ENCODE measurements around the gene PAGE4.

PAGE4 gene

GRCh38 chrX:49876750-49877149 is 47.6 kb downstream of the PAGE4 start:
- Histone ChIP-seq H3K4me3 (ENCODE audit: low read depth, low read length) (no peak overlapping the region), H3K27ac (ENCODE audit: extremely low read depth, low read depth, low read length) (no peak overlapping the region), H3K36me3 (ENCODE audit: control insufficient read depth in 2 of 2, insufficient read depth in 1 of 2, low read length in 2 of 2) (peaks cover 0 to 12% of the 10 kb centered on the region in 2 experiments; a peak in 1 of 3 replicates), H3K9me3 (ENCODE audit: control insufficient read depth, insufficient read depth, low read depth, low read length) (no peaks in the 10 kb centered on the region), H3K4me1 (ENCODE audit: control insufficient read depth, insufficient read depth, low read length) (no peaks in the 10 kb centered on the region)
- CTCF ChIA-PET, result interaction anchor here (0.7 to 2.6 kb wide), 11 partner anchors 10 to 585 kb away, joined by 3 to 18 read pairs (median 4); no protein-coding TSS in a partner anchor
- TF ChIP-seq GFI1B (tag by site-specific recombination; IDR thresholded peaks at IDR 0.05), result no peak
- TF ChIP-seq REPIN1 (tag by site-specific recombination; IDR thresholded peaks at IDR 0.05; ENCODE audit: low read depth), result no peak
- peak; percentile 30; the same call in 1 of the 2 replicates for TF ChIP-seq ZNF654 (tag by site-specific recombination; IDR thresholded peaks at IDR 0.05; ENCODE audit: low read depth)
- POLR2A ChIA-PET, result no interaction called here

GRCh38 chrX:49877397-49878101 is 48.4 kb downstream of the PAGE4 start:
- no peak overlapping the region for H3K27ac ChIP-seq (ENCODE audit: extremely low read depth, low read depth, low read length)
- H3K4me1 ChIP-seq (ENCODE audit: control insufficient read depth, insufficient read depth, low read length), result no peaks in the 10 kb centered on the region
- ChIA-PET CTCF (interaction anchor here (0.7 to 2.6 kb wide), 14 partner anchors 9 to 1043 kb away, joined by 3 to 18 read pairs (median 4); no protein-coding TSS in a partner anchor), POLR2A (no interaction called here)
- no peaks in the 10 kb centered on the region for H3K9me3 ChIP-seq (ENCODE audit: control insufficient read depth, insufficient read depth, low read depth, low read length)
- peaks cover 0 to 14% of the 10 kb centered on the region in 2 experiments; a peak in 1 of 3 replicates for H3K36me3 ChIP-seq (ENCODE audit: control insufficient read depth in 2 of 2, insufficient read depth in 1 of 2, low read length in 2 of 2)
- TF ChIP-seq, protein P1, sequence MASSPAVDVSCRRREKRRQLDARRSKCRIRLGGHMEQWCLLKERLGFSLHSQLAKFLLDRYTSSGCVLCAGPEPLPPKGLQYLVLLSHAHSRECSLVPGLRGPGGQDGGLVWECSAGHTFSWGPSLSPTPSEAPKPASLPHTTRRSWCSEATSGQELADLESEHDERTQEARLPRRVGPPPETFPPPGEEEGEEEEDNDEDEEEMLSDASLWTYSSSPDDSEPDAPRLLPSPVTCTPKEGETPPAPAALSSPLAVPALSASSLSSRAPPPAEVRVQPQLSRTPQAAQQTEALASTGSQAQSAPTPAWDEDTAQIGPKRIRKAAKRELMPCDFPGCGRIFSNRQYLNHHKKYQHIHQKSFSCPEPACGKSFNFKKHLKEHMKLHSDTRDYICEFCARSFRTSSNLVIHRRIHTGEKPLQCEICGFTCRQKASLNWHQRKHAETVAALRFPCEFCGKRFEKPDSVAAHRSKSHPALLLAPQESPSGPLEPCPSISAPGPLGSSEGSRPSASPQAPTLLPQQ (tag by site-specific recombination; IDR thresholded peaks at IDR 0.05), result no peak
- TF ChIP-seq ZIC2 (tag by site-specific recombination; IDR thresholded peaks at IDR 0.05), result no peak
- no peak for TF ChIP-seq ZNF664 (tag by site-specific recombination; IDR thresholded peaks at IDR 0.05)
- no peak overlapping the region for H3K4me3 ChIP-seq (ENCODE audit: low read depth, low read length)

DNA sequence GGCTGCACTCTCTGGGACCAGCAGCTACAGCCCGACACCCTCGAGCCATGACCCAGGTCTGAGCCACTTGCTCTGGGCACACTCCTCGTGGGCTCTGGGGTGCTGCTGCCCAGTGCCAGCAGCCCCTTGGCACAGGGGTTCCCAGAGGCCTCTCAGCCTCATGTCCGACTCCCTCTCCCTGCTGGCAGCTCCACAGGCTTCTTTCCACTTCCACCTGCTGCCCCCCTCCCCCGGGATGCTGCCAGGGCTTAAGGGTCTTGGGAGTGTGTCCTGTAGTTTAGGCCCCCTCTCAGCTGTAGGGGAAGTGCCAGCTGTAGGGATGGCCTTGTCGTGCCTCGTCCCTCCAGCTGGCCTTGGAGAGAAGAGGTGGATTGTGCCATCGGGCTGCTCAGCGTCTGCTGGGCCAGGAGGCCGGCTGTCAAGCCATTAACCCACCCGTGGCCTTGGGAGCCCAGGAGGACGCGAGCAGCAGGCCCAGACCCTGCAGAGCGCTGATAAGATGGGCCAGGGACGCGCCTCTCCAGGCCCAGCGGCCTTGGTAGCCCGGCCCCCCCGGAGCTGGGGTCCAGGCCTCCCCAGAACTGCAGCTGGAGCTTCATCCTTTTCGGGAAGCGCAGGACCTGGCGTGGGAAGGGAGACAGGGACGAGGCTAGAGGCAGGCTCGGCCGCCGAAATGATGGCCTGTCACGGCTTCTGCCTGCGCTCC is 49.2 kb downstream of the PAGE4 start:
- H3K36me3 ChIP-seq (ENCODE audit: control insufficient read depth in 2 of 2, insufficient read depth in 1 of 2, low read length in 2 of 2), result peaks cover 0 to 16% of the 10 kb centered on the region in 2 experiments; a peak in 1 of 3 replicates
- no peaks in the 10 kb centered on the region for H3K9me3 ChIP-seq (ENCODE audit: control insufficient read depth, insufficient read depth, low read depth, low read length)
- peak overlapping the region; percentile 61 for H3K27ac ChIP-seq (ENCODE audit: extremely low read depth, low read depth, low read length)
- ChIA-PET POLR2A (interaction anchor here (1.1 kb wide), 1 partner anchor 14 kb away, joined by 3 read pairs; no protein-coding TSS in a partner anchor), CTCF (interaction anchor here (0.6 to 1.6 kb wide), 9 partner anchors 9 to 1044 kb away, joined by 3 to 5 read pairs (median 4); partner anchors contain the start of gene CLCN5)
- H3K4me1 ChIP-seq (ENCODE audit: control insufficient read depth, insufficient read depth, low read length), result no peaks in the 10 kb centered on the region
- TF ChIP-seq ZIC2 (tag by site-specific recombination; IDR thresholded peaks at IDR 0.05) (peak; percentile 23; the same call in 1 of the 2 replicates), HOXA7 (CRISPR knock-in tag; IDR thresholded peaks at IDR 0.05; ENCODE audit: borderline replicate concordance) (no peak)
- no peak overlapping the region; the same call in 1 of the 2 replicates for H3K4me3 ChIP-seq (ENCODE audit: low read depth, low read length)

DNA sequence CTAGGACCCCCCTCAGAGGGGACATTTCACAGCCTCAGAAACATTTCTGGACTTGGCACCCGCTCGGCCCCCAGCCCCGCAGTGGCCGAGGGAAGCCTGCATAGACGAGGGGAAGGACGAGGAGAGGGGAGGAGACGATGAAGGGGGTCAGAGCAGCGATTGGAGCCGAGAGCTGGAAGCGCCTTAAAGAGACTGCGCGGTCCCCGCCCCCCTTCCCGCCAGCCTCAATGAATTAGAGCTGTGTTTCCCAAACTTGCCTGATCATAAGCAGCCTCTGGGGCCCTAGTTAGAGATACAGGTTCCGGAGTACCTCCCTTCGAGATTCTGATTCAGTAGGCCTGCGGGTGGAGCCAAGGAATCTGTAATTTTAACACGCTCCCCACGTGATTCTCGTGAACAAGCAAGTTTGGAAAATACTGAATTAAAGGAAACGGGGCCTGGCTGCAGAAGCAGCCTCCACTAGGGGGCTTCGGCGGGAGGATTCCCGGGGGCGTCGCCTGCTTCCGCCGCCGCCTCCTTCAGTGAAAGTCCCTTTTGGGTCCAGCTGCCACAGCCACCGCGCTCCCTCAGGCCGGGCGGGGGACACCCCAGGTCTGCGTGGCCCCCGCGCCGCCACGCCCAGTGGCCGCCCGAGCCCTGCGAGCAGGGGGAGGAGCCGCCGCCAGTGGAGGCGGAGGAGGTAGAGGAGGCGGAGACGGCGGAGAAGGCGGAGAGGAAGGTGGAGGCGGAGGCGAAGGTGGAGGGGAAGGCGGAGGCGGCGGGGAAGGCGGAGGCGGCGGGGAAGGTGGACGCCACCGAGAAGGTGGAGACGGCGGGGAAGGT is 49.9 kb downstream of the PAGE4 start, which contains the start of gene USP27X:
TSS of gene USP27X (plus strand) at position 651 of the 822 bp plus-strand sequence. CDS start 824 bp downstream, outside the sequence.
- peaks cover 0 to 16% of the 10 kb centered on the region in 2 experiments; a peak in 1 of 3 replicates for H3K36me3 ChIP-seq (ENCODE audit: control insufficient read depth in 2 of 2, insufficient read depth in 1 of 2, low read length in 2 of 2)
- no peaks in the 10 kb centered on the region for H3K9me3 ChIP-seq (ENCODE audit: control insufficient read depth, insufficient read depth, low read depth, low read length)
- ChIA-PET CTCF (interaction anchor here (0.6 to 1.6 kb wide), 9 partner anchors 9 to 714 kb away, joined by 3 to 6 read pairs (median 4); partner anchors contain the start of gene CLCN5), POLR2A (interaction anchor here (1.1 kb wide), 1 partner anchor 13 kb away, joined by 3 read pairs; no protein-coding TSS in a partner anchor)
- peak within 1 kb of the TSS; percentile 58 for H3K4me3 ChIP-seq (ENCODE audit: low read depth, low read length)
- H3K27ac ChIP-seq (ENCODE audit: extremely low read depth, low read depth, low read length), result peak within 1 kb of the TSS; percentile 61
- H3K4me1 ChIP-seq (ENCODE audit: control insufficient read depth, insufficient read depth, low read length), result no peaks in the 10 kb centered on the region
- TF ChIP-seq ZNF843 (tag by site-specific recombination; IDR thresholded peaks at IDR 0.05) (no peak), ZFHX2 (tag by site-specific recombination; conservative IDR thresholded peaks at IDR 0.05) (peak; percentile 99), ZNF514 (tag by site-specific recombination; IDR thresholded peaks at IDR 0.05) (no peak), ZNF335 (tag by site-specific recombination; conservative IDR thresholded peaks at IDR 0.05) (peak; percentile 89), GLIS2 (tag by site-specific recombination; IDR thresholded peaks at IDR 0.05) (peak; percentile 63), ZNF654 (tag by site-specific recombination; IDR thresholded peaks at IDR 0.05; ENCODE audit: low read depth) (no peak), ZNF558 (tag by site-specific recombination; IDR thresholded peaks at IDR 0.05) (no peak), EGR2 (tag by site-specific recombination; IDR thresholded peaks at IDR 0.05; ENCODE audit: low read depth) (peak; percentile 96), MEIS1 (CRISPR knock-in tag; IDR thresholded peaks at IDR 0.05; ENCODE audit: borderline replicate concordance) (no peak), ZNF76 (tag by site-specific recombination; IDR thresholded peaks at IDR 0.05; ENCODE audit: borderline replicate concordance, low read depth) (peak; percentile 60; the same call in 1 of the 2 replicates), ZBTB17 (tag by site-specific recombination; IDR thresholded peaks at IDR 0.05) (peak; percentile 40)
- TF ChIP-seq, protein P2, sequence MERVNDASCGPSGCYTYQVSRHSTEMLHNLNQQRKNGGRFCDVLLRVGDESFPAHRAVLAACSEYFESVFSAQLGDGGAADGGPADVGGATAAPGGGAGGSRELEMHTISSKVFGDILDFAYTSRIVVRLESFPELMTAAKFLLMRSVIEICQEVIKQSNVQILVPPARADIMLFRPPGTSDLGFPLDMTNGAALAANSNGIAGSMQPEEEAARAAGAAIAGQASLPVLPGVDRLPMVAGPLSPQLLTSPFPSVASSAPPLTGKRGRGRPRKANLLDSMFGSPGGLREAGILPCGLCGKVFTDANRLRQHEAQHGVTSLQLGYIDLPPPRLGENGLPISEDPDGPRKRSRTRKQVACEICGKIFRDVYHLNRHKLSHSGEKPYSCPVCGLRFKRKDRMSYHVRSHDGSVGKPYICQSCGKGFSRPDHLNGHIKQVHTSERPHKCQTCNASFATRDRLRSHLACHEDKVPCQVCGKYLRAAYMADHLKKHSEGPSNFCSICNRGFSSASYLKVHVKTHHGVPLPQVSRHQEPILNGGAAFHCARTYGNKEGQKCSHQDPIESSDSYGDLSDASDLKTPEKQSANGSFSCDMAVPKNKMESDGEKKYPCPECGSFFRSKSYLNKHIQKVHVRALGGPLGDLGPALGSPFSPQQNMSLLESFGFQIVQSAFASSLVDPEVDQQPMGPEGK (tag by site-specific recombination; IDR thresholded peaks at IDR 0.05), result peak; percentile 72

Data from HEK293 (cell line).